T47D (cell line): ENCODE data around the gene COL23A1.
A peak's percentile ranks its signal among the peaks of the same experiment; 100 is the strongest.

Source experiments
- DNase-seq, 2 experiments: peaks; one replicate each; pipeline versions ENCODE4 v3.0.0 to v3.0.0-alpha.2; 2011 to 2012; ENCODE audit warnings: low read depth in 1 of 2, low spot score in 1 of 2
- JUND ChIP-seq: IDR thresholded peaks from 2 replicates; pipeline ENCODE4 v1.6.1; 2012; ENCODE audit warnings: low read depth
- in situ Hi-C: cut with HindIII; loops from 2 replicates; pipeline ENCODE4 v1.10.0; 2016; ENCODE audit warnings: low sequenced_read_pairs, low pct_unique_long_range_greater_than_20kb

COL23A1 gene

GRCh38 chr5:178301641-178302040 is 288.6 kb downstream of the COL23A1 start:
- no peak for TF ChIP-seq JUND
- in situ Hi-C loops: no loop called here
- no peak for DNase-seq

- no peak for TF ChIP-seq JUND
- in situ Hi-C loops: no loop called here
- no peak for DNase-seq
Measured at GRCh38 chr5:178298283-178298807, 291.8 kb downstream of the COL23A1 start.

- TF ChIP-seq JUND: no peak
Measured at GRCh38 chr5:178297751-178298150, 292.4 kb downstream of the COL23A1 start.

GRCh38 chr5:178296066-178296465 is 294.1 kb downstream of the COL23A1 start:
- TF ChIP-seq JUND: no peak
- DNase-seq: no peak
- in situ Hi-C loops: no loop called here

More at GRCh38 chr5:178297751-178298150, 292.4 kb downstream of the COL23A1 start:
- no peak for DNase-seq
- in situ Hi-C loops: no loop called here

GRCh38 chr5:178295589-178295988 is 294.6 kb downstream of the COL23A1 start:
- TF ChIP-seq JUND: no peak
- in situ Hi-C loops: no loop called here
- DNase-seq: no peak

GRCh38 chr5:178293815-178294214 is 296.4 kb downstream of the COL23A1 start:
- TF ChIP-seq JUND: no peak
- in situ Hi-C loops: no loop called here
- DNase-seq: no peak

GRCh38 chr5:178293400-178293799 is 296.8 kb downstream of the COL23A1 start:
- no peak for TF ChIP-seq JUND
- no peak for DNase-seq
- in situ Hi-C loops: no loop called here

- no peak for DNase-seq
- no peak for TF ChIP-seq JUND
- in situ Hi-C loops: no loop called here
Measured at GRCh38 chr5:178292826-178293205, 297.4 kb downstream of the COL23A1 start.

GRCh38 chr5:178291969-178292825 is 298.0 kb downstream of the COL23A1 start:
- no peak for DNase-seq
- in situ Hi-C loops: no loop called here
- no peak for TF ChIP-seq JUND

GRCh38 chr5:178291161-178291561 is 299.0 kb downstream of the COL23A1 start:
- no peak for TF ChIP-seq JUND
- DNase-seq: no peak
- in situ Hi-C loops: no loop called here

- TF ChIP-seq JUND: no peak
- DNase-seq: no peak
- in situ Hi-C loops: no loop called here
Measured at GRCh38 chr5:178290376-178290775, 299.8 kb downstream of the COL23A1 start.

GRCh38 chr5:178289438-178289837 is 300.8 kb downstream of the COL23A1 start:
- peak in 1 of 2 experiments; percentile 30 for DNase-seq
- in situ Hi-C loops: no loop called here
- no peak for TF ChIP-seq JUND
